RWPE1 (cell line): ENCODE results near the gene KIAA0232.

ENCODE experiments used
- CTCF ChIA-PET: fragments of 350-600 bp; sonication (Branson Sonifier 250); formaldehyde crosslinking; extraction: SDS; loops from one replicate; lab custom pipeline; 2021; lab: Yijun Ruan, JAX
- POLR2A ChIA-PET: fragments of 400-600 bp; formaldehyde crosslinking; extraction: SDS; loops from one replicate; lab custom pipeline; 2020; ENCODE audit warnings: antibody characterized with exemption; ENCODE audit not compliant: low non-redundant PET; lab: Yijun Ruan, JAX
- DNase-seq: peaks from one replicate; pipeline ENCODE4 v3.0.0; 2012; ENCODE audit warnings: low spot score
- H3K27ac ChIP-seq: fragments of 450-650 bp; 2 replicates; pipeline ENCODE4 v1.5.1; 2017
- CTCF ChIP-seq: fragments of 450-650 bp; conservative IDR thresholded peaks from 2 replicates; pipeline ENCODE4 v1.5.1; 2017; ENCODE audit warnings: low read depth, mild to moderate bottlenecking

KIAA0232 gene

GRCh38 chr4:6914448-6914847, 131.9 kb downstream of the KIAA0232 start:
- TF ChIP-seq CTCF, result no peak
- ChIA-PET POLR2A (no interaction called here), CTCF (no interaction called here)

GRCh38 chr4:6915041-6916005, 132.8 kb downstream of the KIAA0232 start:
- H3K27ac ChIP-seq, result no peak overlapping the region
- ChIA-PET CTCF (interaction anchor here (0.6 kb wide), 1 partner anchor 15 kb away, joined by 5 read pairs; no protein-coding TSS in a partner anchor), POLR2A (interaction anchor here (0.6 kb wide), 1 partner anchor 76 kb away, joined by 3 read pairs; no protein-coding TSS in a partner anchor)
- DNase-seq, result no peak
- no peak for TF ChIP-seq CTCF

More at GRCh38 chr4:6914448-6914847, 131.9 kb downstream of the KIAA0232 start:
- no peak overlapping the region for H3K27ac ChIP-seq
- no peak for DNase-seq

- no peak for DNase-seq
- CTCF ChIA-PET, result interaction anchor here (0.6 kb wide), 1 partner anchor 15 kb away, joined by 5 read pairs; no protein-coding TSS in a partner anchor
- no peak overlapping the region for H3K27ac ChIP-seq
- no peak for TF ChIP-seq CTCF
- POLR2A ChIA-PET, result interaction anchor here (0.6 kb wide), 1 partner anchor 75 kb away, joined by 3 read pairs; no protein-coding TSS in a partner anchor
These were observed 133.6 kb downstream of the KIAA0232 start for GRCh38 chr4:6916069-6916586.

- ChIA-PET POLR2A (no interaction called here), CTCF (no interaction called here)
- DNase-seq, result no peak
- peak overlapping the region; percentile 46 for H3K27ac ChIP-seq
- no peak for TF ChIP-seq CTCF
These were observed 134.3 kb downstream of the KIAA0232 start for GRCh38 chr4:6916587-6917460.

- peak overlapping the region; percentile 46 for H3K27ac ChIP-seq
- POLR2A ChIA-PET, result no interaction called here
- TF ChIP-seq CTCF, result peak; percentile 33
- CTCF ChIA-PET, result no interaction called here
- no peak for DNase-seq
These were observed 135.1 kb downstream of the KIAA0232 start for GRCh38 chr4:6917461-6918271.
